Subcutaneous adipose tissue (tissue), 4 donors: ENCODE data around the gene PCP4. TPM values are rescaled to one million over a fixed set of nuclear protein-coding genes. Genes with fewer than 3 reads are reported as not detected.

ENCODE experiments used
- CTCF ChIP-seq: fragments of 450-650 bp; IDR thresholded peaks from one replicate; pipeline ENCODE4 v1.5.1; 2016; ENCODE audit warnings: low read depth, mild to moderate bottlenecking, control low read depth, antibody characterized with exemption, moderate library complexity
- total RNA-seq, 4 donors: library from RNA; depleted of rRNA; stranded (reverse); fragments of >200 nt; gene quantifications; one replicate each; pipeline ENCODE4 v1.1.0, GENCODE V29; 2016

The PCP4 gene
- total RNA-seq, 4 donors from 2014 or later, result not detected

- TF ChIP-seq CTCF, result no peak
Observed at GRCh38 chr21:39842741-39843459, 24.3 kb upstream of the PCP4 start.

GRCh38 chr21:39843483-39843882, 23.8 kb upstream of the PCP4 start:
- TF ChIP-seq CTCF, result no peak

GRCh38 chr21:39843916-39844315, 23.3 kb upstream of the PCP4 start:
- no peak for TF ChIP-seq CTCF

- no peak for TF ChIP-seq CTCF
Observed at GRCh38 chr21:39845571-39846130, 21.6 kb upstream of the PCP4 start.

GRCh38 chr21:39847877-39848276, 19.4 kb upstream of the PCP4 start:
- TF ChIP-seq CTCF, result no peak

- no peak for TF ChIP-seq CTCF
Observed at GRCh38 chr21:39849014-39849655, 18.1 kb upstream of the PCP4 start.

- TF ChIP-seq CTCF, result no peak
Observed at GRCh38 chr21:39850333-39850732, 16.9 kb upstream of the PCP4 start.
